Adrenal gland (tissue), 12 donors: Measurements from ENCODE around the gene TRABD. TPM values are rescaled to one million over a fixed set of nuclear protein-coding genes. Genes with fewer than 3 reads are reported as not detected.

Experiments used
- DNase-seq, 7 donors: peaks; one replicate each; pipeline ENCODE4 v3.0.0-alpha.2; 2019 to 2020
- H3K27ac ChIP-seq, 5 donors: fragments of 200-600 bp; sonication (generic) in 4 of 5; 1 replicate in 3 of 5; 2 replicates in 2 of 5; pipeline versions ENCODE4 v1.5.1 to v1.8.0; 2016 to 2020; ENCODE audit warnings: mild to moderate bottlenecking in 1 of 5
- H3K27me3 ChIP-seq: fragments of 200-600 bp; 2 replicates; pipeline ENCODE4 v1.8.0; 2021
- H3K36me3 ChIP-seq, 2 donors: fragments of 200-600 bp; replicated peaks in 1 of 2; 1 replicate in 1 of 2; 2 replicates in 1 of 2; pipeline versions ENCODE4 v1.5.1 to v1.8.0; 2018 to 2022
- H3K4me1 ChIP-seq, 2 donors: fragments of 200-600 bp; replicated peaks in 1 of 2; 1 replicate in 1 of 2; 2 replicates in 1 of 2; pipeline versions ENCODE4 v1.5.1 to v1.8.0; 2018 to 2021
- H3K4me3 ChIP-seq, 4 donors: fragments of 200-600 bp; sonication (generic) in 3 of 4; one replicate each; pipeline ENCODE4 v1.5.1; 2016 to 2018
- H3K9me3 ChIP-seq, 3 donors: fragments of 200-600 bp; sonication (generic) in 1 of 3; replicated peaks in 1 of 3; 1 replicate in 2 of 3; 2 replicates in 1 of 3; pipeline versions ENCODE4 v1.5.1 to v1.8.0; 2016 to 2021
- POLR2A ChIP-seq, 2 donors: fragments of 450-650 bp; IDR thresholded peaks; one replicate each; pipeline ENCODE4 v1.6.1; 2017; ENCODE audit warnings: antibody characterized with exemption in 2 of 2, mild to moderate bottlenecking in 2 of 2, moderate library complexity in 1 of 2
- WGBS, 4 donors: extraction: QIAGEN DNeasy Blood & Tissue Kit in 2 of 4; methylation state at CpG; one replicate each; pipeline versions ENCODE4 v1.1.5 to v1.1.7; 2013 to 2017; 5-methylcytosine and 5-hydroxymethylcytosine counted together
- intact Hi-C, 2 donors: fragments of 100-400 bp; cut with DNase I; formaldehyde crosslinking; loops; one replicate each; pipeline versions ENCODE4 v1.14.1 to v1.15.0; 2022 to 2023
- polyA plus RNA-seq, 3 donors: library from polyadenylated mRNA; stranded (reverse); fragments of 200-250 nt in 2 of 3; fragments of 350-450 nt in 1 of 3; fragmentation: Illumina TruSeq in 1 of 3; extraction: RNeasy Lipid Tissue Mini Kit (QIAGEN cat#74804) in 1 of 3; gene quantifications; one replicate each; pipeline ENCODE4 v1.2.3, GENCODE V29; 2013 to 2014
- total RNA-seq, 9 donors: library from RNA; depleted of rRNA in 4 of 9; stranded (reverse); fragments of >200 nt in 4 of 9; fragments of 120-200 nt in 1 of 9; fragmentation: NEBNext Ultra II Directional in 1 of 9; extraction: Animal tissue kit (Norgen Biotek cat#: 25700) in 1 of 9; gene quantifications; one replicate each; pipeline versions ENCODE4 v1.1.0 to v1.2.4, GENCODE V29; 2013 to 2023
- TF ChIP-seq, protein P1 (sequence below), 6 experiments: fragments of 450-650 bp in 4 of 6; fragments of 200-600 bp in 2 of 6; sonication (generic) in 1 of 6; IDR thresholded peaks; 1 replicate in 5 of 6; 2 replicates in 1 of 6; pipeline versions ENCODE4 v1.5.1 to v1.8.0; 2016 to 2021; ENCODE audit warnings: antibody characterized with exemption in 6 of 6, mild to moderate bottlenecking in 2 of 6, moderate library complexity in 1 of 6
- donor health status: healthy with polysubstance abuse.
- donor health status: Bipolar disorder and iron deficiency.
- donor health status: DM: yes; HTN: yes; CAD: no.
- donor health status: DM: no; HTN: no; CAD: no.
- donor health status: DM: no; HTN: no; CAD: no.
- donor health status: DM: yes; HTN: yes; CAD: no.

Gene TRABD
- total and polyA plus RNA-seq, 12 donors, result 3.0 to 79.0 (median 28.9) TPM

DNA sequence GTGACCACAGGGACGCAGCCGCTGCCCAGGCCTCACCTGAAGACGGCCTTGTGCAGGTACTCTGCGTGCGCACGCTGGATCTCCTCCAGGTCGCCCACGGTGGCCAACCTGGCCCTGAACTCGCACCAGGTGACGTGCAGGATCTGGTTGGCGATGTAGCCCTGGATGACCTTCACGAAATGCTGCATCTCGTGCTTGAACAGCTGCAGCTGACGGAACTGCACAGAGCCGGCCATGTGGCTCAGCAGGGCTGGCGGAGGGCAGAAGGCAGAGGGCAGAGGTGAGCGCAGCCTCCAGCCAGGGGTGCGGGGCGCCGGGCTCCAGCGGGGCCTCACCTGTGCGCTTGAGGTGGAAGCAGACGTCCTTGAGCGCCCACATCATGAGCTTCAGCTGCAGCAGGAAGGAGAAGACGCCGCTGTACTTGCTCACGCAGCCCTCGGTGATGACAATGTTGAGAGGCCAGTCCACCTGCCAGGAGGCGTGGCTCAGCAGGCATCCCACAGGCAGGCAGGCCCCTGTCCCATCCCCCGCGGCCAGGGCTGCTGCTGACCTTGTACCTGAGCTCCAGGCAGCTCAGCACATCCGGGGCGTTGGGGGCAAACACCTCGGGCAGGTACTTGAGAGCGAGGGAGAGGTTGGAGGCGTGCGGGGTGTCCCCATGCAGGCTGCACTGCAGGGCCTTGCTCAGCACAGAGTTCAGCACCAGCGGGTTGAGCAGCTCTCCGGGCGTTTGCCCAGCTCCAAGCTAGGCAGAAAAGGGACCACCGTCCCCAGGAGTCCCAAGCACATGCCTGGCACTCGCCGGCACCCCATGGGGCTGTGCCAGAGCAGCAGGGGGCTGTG, 32.7 kb downstream of the TRABD start:
- no peaks in the 10 kb centered on the region for H3K27me3 ChIP-seq
- no peaks in the 10 kb centered on the region for H3K4me1 ChIP-seq
- WGBS, 4 donors, result 83 to 93% (median 85%) methylated on average over 19 to 43 of the region's 43 CpGs
- peaks cover 0 to 85% of the 10 kb centered on the region in 2 donors for H3K36me3 ChIP-seq
- no peak overlapping the region for H3K27ac ChIP-seq
- no peak overlapping the region for H3K4me3 ChIP-seq
- DNase-seq, result no peak
- no peaks in the 10 kb centered on the region for H3K9me3 ChIP-seq
- intact Hi-C loops, result no loop called here
- TF ChIP-seq, protein P1, sequence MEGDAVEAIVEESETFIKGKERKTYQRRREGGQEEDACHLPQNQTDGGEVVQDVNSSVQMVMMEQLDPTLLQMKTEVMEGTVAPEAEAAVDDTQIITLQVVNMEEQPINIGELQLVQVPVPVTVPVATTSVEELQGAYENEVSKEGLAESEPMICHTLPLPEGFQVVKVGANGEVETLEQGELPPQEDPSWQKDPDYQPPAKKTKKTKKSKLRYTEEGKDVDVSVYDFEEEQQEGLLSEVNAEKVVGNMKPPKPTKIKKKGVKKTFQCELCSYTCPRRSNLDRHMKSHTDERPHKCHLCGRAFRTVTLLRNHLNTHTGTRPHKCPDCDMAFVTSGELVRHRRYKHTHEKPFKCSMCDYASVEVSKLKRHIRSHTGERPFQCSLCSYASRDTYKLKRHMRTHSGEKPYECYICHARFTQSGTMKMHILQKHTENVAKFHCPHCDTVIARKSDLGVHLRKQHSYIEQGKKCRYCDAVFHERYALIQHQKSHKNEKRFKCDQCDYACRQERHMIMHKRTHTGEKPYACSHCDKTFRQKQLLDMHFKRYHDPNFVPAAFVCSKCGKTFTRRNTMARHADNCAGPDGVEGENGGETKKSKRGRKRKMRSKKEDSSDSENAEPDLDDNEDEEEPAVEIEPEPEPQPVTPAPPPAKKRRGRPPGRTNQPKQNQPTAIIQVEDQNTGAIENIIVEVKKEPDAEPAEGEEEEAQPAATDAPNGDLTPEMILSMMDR (IDR thresholded peaks at IDR 0.05), result no peak
- no peak for TF ChIP-seq POLR2A (IDR thresholded peaks at IDR 0.05)

DNA sequence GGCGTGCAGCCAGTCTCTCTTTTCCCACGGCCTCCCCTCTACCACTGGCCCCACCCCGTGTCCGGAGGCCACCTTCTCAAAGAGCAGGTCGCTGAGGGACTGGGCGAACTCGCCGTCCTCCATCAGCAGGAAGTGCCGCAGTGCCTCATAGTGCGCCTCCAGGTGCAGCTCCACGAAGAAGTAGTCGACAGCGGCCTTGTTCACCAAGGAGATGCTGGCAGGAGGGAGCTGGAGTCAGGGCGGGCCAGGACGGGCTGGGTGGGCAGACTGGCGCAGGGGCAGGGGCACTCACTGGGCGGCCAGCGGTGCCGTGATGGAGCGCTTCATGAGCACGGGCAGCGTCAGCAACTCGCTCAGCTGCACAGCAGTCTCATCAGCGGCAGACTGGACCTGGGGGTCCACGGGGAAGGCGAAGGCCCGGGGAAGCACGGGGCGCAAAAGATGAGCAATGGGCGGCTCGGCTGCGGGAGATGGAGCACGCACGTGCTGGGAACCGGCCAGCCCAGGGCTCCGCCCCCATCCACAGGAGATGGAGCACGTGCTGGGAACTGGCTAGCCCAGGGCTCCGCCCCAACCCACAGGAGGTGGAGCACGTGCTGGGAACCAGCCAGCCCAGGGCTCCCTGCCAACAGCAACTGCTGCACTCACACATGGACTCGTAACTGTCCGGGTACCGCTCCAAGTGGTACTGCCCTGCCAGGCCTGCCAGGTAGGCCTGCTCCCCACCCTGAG, 33.4 kb downstream of the TRABD start:
- 66 to 85% (median 74%) methylated on average over 17 to 42 of the region's 42 CpGs for WGBS, 4 donors
- H3K27ac ChIP-seq, result no peak overlapping the region
- H3K36me3 ChIP-seq, result peaks cover 0 to 83% of the 10 kb centered on the region in 2 donors
- H3K4me1 ChIP-seq, result no peaks in the 10 kb centered on the region
- no peaks in the 10 kb centered on the region for H3K27me3 ChIP-seq
- TF ChIP-seq, protein P1 (IDR thresholded peaks at IDR 0.05), result no peak
- TF ChIP-seq POLR2A (IDR thresholded peaks at IDR 0.05), result no peak
- no peak overlapping the region for H3K4me3 ChIP-seq
- no peaks in the 10 kb centered on the region for H3K9me3 ChIP-seq
- intact Hi-C loops, result no loop called here
- peak; percentile 81 to 93 (median 87) for DNase-seq

DNA sequence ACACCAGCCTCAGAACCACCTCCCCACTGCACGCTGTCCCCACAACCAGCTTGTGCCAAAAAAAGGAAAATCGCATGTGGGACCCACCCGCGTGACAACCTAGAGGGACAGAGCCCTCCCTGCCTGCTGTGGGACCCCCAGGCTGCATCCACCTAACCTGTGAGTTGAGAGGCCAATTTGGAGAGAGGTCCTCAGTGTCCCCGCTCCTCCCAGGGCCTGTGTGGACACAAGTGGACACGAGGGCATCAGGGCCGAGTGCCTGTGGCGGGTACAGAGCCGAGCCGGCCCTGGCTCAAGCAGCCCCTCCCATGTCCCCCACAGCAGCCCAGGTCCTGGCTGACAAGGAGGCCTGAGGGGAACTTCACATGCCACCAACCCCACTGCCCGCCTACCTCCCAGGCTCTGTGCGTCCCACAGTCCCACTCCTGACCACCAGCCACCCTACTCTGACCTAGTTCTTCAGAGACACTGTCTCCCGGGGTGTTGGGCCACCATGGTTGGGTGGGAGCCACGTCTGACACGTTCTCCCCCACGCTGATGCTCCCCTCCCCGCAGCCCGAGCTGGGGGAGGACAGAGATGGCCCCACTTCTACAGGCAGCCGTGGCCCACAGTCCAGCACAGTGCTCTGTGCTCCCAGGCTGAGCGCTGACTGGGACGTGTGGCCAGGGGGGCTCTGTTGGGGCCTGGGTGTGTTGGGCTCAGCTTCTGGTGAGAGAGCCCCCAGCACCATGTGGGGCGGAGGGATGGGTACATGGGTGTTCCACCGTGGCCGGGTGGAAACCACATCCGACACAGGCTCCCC, 34.3 kb downstream of the TRABD start:
- intact Hi-C loops, result no loop called here
- Histone ChIP-seq H3K9me3 (no peaks in the 10 kb centered on the region), H3K36me3 (peaks cover 0 to 83% of the 10 kb centered on the region in 2 donors), H3K4me3 (no peak overlapping the region), H3K27ac (no peak overlapping the region), H3K4me1 (no peaks in the 10 kb centered on the region), H3K27me3 (no peaks in the 10 kb centered on the region)
- TF ChIP-seq POLR2A (IDR thresholded peaks at IDR 0.05), result no peak
- TF ChIP-seq, protein P1 (IDR thresholded peaks at IDR 0.05), result no peak
- whole genome bisulfite sequencing, 4 donors, result 82 to 94% (median 87%) methylated on average over 9 to 25 of the region's 25 CpGs
- DNase-seq, result no peak
